B cell (primary cell): ENCODE data around the gene ADSS1. TPM values are rescaled to one million over a fixed set of nuclear protein-coding genes. Genes with fewer than 3 reads are reported as not detected.

Experiments
- ATAC-seq: fragments of 200-7000 bp; cut with Tn5 transposase; one replicate; pipeline ENCODE4 v1.10.0; 2021; ENCODE audit warnings: low read depth, mild to moderate bottlenecking, moderate number of reproducible peaks, moderate library complexity
- CTCF ChIA-PET: fragments of 350-600 bp; sonication (Branson Sonifier 250); formaldehyde crosslinking; loops from one replicate; lab custom pipeline; 2021; ENCODE audit warnings: antibody characterized with exemption, inconsistent platforms; lab: Charles Lee
- POLR2A ChIA-PET: fragments of 350-600 bp; sonication (Branson Sonifier 250); formaldehyde crosslinking; loops from one replicate; lab custom pipeline; 2021; ENCODE audit warnings: antibody characterized with exemption; lab: Charles Lee
- DNase-seq: peaks from one replicate; pipeline ENCODE4 v3.0.0; 2013
- H2AFZ ChIP-seq: 2 replicates; pipeline ENCODE4 v1.6.1; 2012; ENCODE audit warnings: mild to moderate bottlenecking, low read depth, low read length; ENCODE audit not compliant: insufficient read depth, poor library complexity, severe bottlenecking
- H3K27ac ChIP-seq, 2 donors: 1 replicate in 1 of 2; 2 replicates in 1 of 2; pipeline ENCODE4 v1.5.1; 2012 to 2013; ENCODE audit warnings: low read length in 2 of 2, mild to moderate bottlenecking in 2 of 2, moderate library complexity in 1 of 2
- H3K27me3 ChIP-seq, 4 experiments: fragments of 200-600 bp in 1 of 4; sonication (generic) in 1 of 4; replicated peaks in 1 of 4; 1 replicate in 2 of 4; 2 replicates in 2 of 4; pipeline versions ENCODE4 v1.6.1 to v1.7.0; 2013 to 2016; ENCODE audit warnings: low read length in 3 of 4, mild to moderate bottlenecking in 2 of 4, mixed read lengths in 1 of 4, moderate library complexity in 1 of 4; ENCODE audit not compliant: insufficient read depth in 4 of 4, control insufficient read depth in 3 of 4; ENCODE audit errors: control extremely low read depth in 1 of 4
- H3K36me3 ChIP-seq, 2 experiments: replicated peaks in 1 of 2; 1 replicate in 1 of 2; 2 replicates in 1 of 2; pipeline versions ENCODE4 v1.6.1 to v1.7.1; 2013; ENCODE audit warnings: low read length in 1 of 2; ENCODE audit not compliant: insufficient read depth in 2 of 2, control insufficient read depth in 1 of 2; ENCODE audit errors: control extremely low read depth in 1 of 2, extremely low read depth in 1 of 2
- H3K4me1 ChIP-seq, 2 donors: fragments of 200-600 bp in 1 of 2; sonication (generic) in 1 of 2; 1 replicate in 1 of 2; 2 replicates in 1 of 2; pipeline versions ENCODE4 v1.5.1 to v1.6.1; 2013 to 2017; ENCODE audit warnings: low read length in 2 of 2; ENCODE audit not compliant: control insufficient read depth in 2 of 2, insufficient read depth in 2 of 2
- H3K4me2 ChIP-seq: replicated peaks from 2 replicates; pipeline ENCODE3; 2012; ENCODE audit warnings: mild to moderate bottlenecking, low read depth, low read length; ENCODE audit not compliant: poor library complexity, severe bottlenecking
- H3K4me3 ChIP-seq, 5 experiments: fragments of 200-600 bp in 1 of 5; sonication (generic) in 1 of 5; 1 replicate in 3 of 5; 2 replicates in 2 of 5; pipeline versions ENCODE4 v1.5.1 to v1.7.0; 2011 to 2016; ENCODE audit warnings: low read length in 4 of 5, mild to moderate bottlenecking in 4 of 5, low read depth in 2 of 5, control low read depth in 1 of 5, moderate library complexity in 1 of 5; ENCODE audit not compliant: insufficient read depth in 1 of 5; ENCODE audit errors: control extremely low read depth in 1 of 5, extremely low read depth in 1 of 5
- H3K79me2 ChIP-seq: fragments of 200-600 bp; sonication (generic); one replicate; pipeline ENCODE4 v1.6.0; 2016; ENCODE audit warnings: low read length; ENCODE audit not compliant: control insufficient read depth, insufficient read depth
- H3K9ac ChIP-seq: fragments of 200-600 bp; sonication (generic); 2 replicates; pipeline ENCODE4 v1.6.1; 2017; ENCODE audit warnings: mild to moderate bottlenecking, low read length, moderate library complexity
- H3K9me3 ChIP-seq, 3 donors: one replicate each; pipeline versions ENCODE4 v1.6.1 to v1.7.1; 2013; ENCODE audit warnings: low read length in 2 of 3; ENCODE audit not compliant: control insufficient read depth in 2 of 3, insufficient read depth in 1 of 3; ENCODE audit errors: control extremely low read depth in 1 of 3
- H4K20me1 ChIP-seq: 2 replicates; pipeline ENCODE4 v1.6.0; 2012; ENCODE audit warnings: mild to moderate bottlenecking, low read length; ENCODE audit not compliant: insufficient read depth, control insufficient read depth, poor library complexity, severe bottlenecking
- H3K27ac Mint-ChIP-seq: one replicate; pipeline ENCODE4 v1.8.0; 2021; ENCODE audit warnings: mixed read lengths
- H3K27me3 Mint-ChIP-seq: one replicate; pipeline ENCODE4 v1.8.0; 2021; ENCODE audit warnings: mixed read lengths
- H3K4me1 Mint-ChIP-seq: one replicate; pipeline ENCODE4 v1.8.0; 2021; ENCODE audit warnings: mixed read lengths
- H3K4me3 Mint-ChIP-seq: one replicate; pipeline ENCODE4 v1.8.0; 2021; ENCODE audit warnings: mixed read lengths
- H3K9me3 Mint-ChIP-seq: one replicate; pipeline ENCODE4 v1.8.0; 2022; ENCODE audit warnings: mixed read lengths; ENCODE audit not compliant: insufficient read depth
- CTCF ChIP-seq: fragments of 200-600 bp; IDR thresholded peaks from one replicate; pipeline ENCODE4 v1.8.0; 2022; ENCODE audit warnings: antibody characterized with exemption, mild to moderate bottlenecking
- EZH2 ChIP-seq: IDR thresholded peaks from 2 replicates; pipeline ENCODE4 v1.6.1; 2012; ENCODE audit warnings: borderline replicate concordance, low read depth, mild to moderate bottlenecking, moderate library complexity, low read length; ENCODE audit not compliant: insufficient read depth, poor library complexity, severe bottlenecking
- WGBS: methylation state at CpG from one replicate; pipeline ENCODE4 v1.1.5; 2013; ENCODE audit warnings: missing lambda C conversion rate; ENCODE audit not compliant: insufficient coverage; 5-methylcytosine and 5-hydroxymethylcytosine counted together
- intact Hi-C: fragments of 100-400 bp; cut with micrococcal nuclease; formaldehyde crosslinking; loops from one replicate; pipeline ENCODE4 v1.10.0; 2022
- polyA plus RNA-seq: library from polyadenylated mRNA; depleted of rRNA; stranded (reverse); fragments of >200 nt; gene quantifications from 2 replicates; pipeline ENCODE4 v1.2.3, GENCODE V29; 2012
- total RNA-seq, 2 donors: library from RNA; stranded (reverse); fragments of 120-200 nt in 1 of 2; gene quantifications; 1 replicate in 1 of 2; 2 replicates in 1 of 2; pipeline versions ENCODE4 v1.2.3 to v1.2.4, GENCODE V29; 2013 to 2022

ADSS1 gene
- total and polyA plus RNA-seq, 2 donors (not counting 1 experiment from before 2014, with no cell fraction given): 0.33 to 1.7 TPM

- ChIA-PET POLR2A (no interaction called here), CTCF (interaction anchor here (1.1 kb wide), 1 partner anchor 10 kb away, joined by 3 read pairs; no protein-coding TSS in a partner anchor)
- no peaks in the 10 kb centered on the region for H3K27me3 Mint-ChIP-seq
- DNase-seq (no peak), ATAC-seq (no peak)
- no peak overlapping the region for H3K4me2 ChIP-seq
- intact Hi-C loops: no loop called here
- no peak overlapping the region for H2AFZ ChIP-seq
- H3K9me3 ChIP-seq: peaks cover 0 to 11% (median 0%) of the 10 kb centered on the region in 3 donors
- no peak overlapping the region for H3K4me3 ChIP-seq
- H3K9me3 Mint-ChIP-seq: no peaks in the 10 kb centered on the region
- H3K4me1 Mint-ChIP-seq: no peaks in the 10 kb centered on the region
- H3K27me3 ChIP-seq: no peaks in the 10 kb centered on the region
- peaks cover 3% of the 10 kb centered on the region for H3K79me2 ChIP-seq
- 96% methylated on average over 15 of the region's 15 CpGs for WGBS
- TF ChIP-seq EZH2 (no peak), CTCF (no peak)
- H3K27ac ChIP-seq: no peak overlapping the region
- no peak overlapping the region for H3K4me3 Mint-ChIP-seq
- peaks cover 0 to 16% of the 10 kb centered on the region in 2 experiments for H3K36me3 ChIP-seq
- H3K9ac ChIP-seq: no peak overlapping the region
- H4K20me1 ChIP-seq: peaks cover 31% of the 10 kb centered on the region
- no peak overlapping the region for H3K27ac Mint-ChIP-seq
- H3K4me1 ChIP-seq: no peaks in the 10 kb centered on the region
Observed at GRCh38 chr14:104776481-104776880, 52.5 kb downstream of the ADSS1 start.

- ChIA-PET POLR2A (no interaction called here), CTCF (interaction anchor here (0.7 to 1.1 kb wide), 2 partner anchors 9 to 11 kb away, joined by 3 read pairs; no protein-coding TSS in a partner anchor)
- peaks cover 0 to 7% (median 0%) of the 10 kb centered on the region in 3 donors for H3K9me3 ChIP-seq
- no peak overlapping the region for H3K27ac ChIP-seq
- Mint-ChIP-seq H3K4me1 (no peaks in the 10 kb centered on the region), H3K27me3 (no peaks in the 10 kb centered on the region), H3K4me3 (no peak overlapping the region), H3K27ac (no peak overlapping the region), H3K9me3 (no peaks in the 10 kb centered on the region)
- H2AFZ ChIP-seq: no peak overlapping the region
- H4K20me1 ChIP-seq: peaks cover 38% of the 10 kb centered on the region
- ATAC-seq: no peak
- H3K27me3 ChIP-seq: no peaks in the 10 kb centered on the region
- H3K9ac ChIP-seq: no peak overlapping the region
- intact Hi-C loops: no loop called here
- H3K36me3 ChIP-seq: peaks cover 0 to 10% of the 10 kb centered on the region in 2 experiments
- 93% methylated on average over 12 of the region's 16 CpGs for WGBS
- no peak overlapping the region for H3K4me3 ChIP-seq
- DNase-seq: no peak
- H3K79me2 ChIP-seq: peaks cover 5% of the 10 kb centered on the region
- no peak for TF ChIP-seq EZH2
- TF ChIP-seq CTCF: no peak
- H3K4me2 ChIP-seq: no peak overlapping the region
- H3K4me1 ChIP-seq: no peaks in the 10 kb centered on the region
Observed at GRCh38 chr14:104776961-104777807, 53.2 kb downstream of the ADSS1 start.
